HepG2 (cell line): ENCODE measurements around the gene SPANXN3. TPM values are rescaled to one million over a fixed set of nuclear protein-coding genes. Genes with fewer than 3 reads are reported as not detected.

Experiments used
- ATAC-seq: fragments of 200-7000 bp; cut with Tn5 transposase; 3 replicates; pipeline ENCODE4 v1.9.1; 2020; ENCODE audit warnings: mild to moderate bottlenecking, moderate library complexity
- BruUV-seq: library from RNA; stranded (reverse); fragments of 400-500 nt; replicated peaks from 2 replicates; lab custom pipeline; 2021; lab: Mats Ljungman, UMichigan
- CTCF ChIA-PET: fragments of 300-600 bp; formaldehyde crosslinking; extraction: SDS; loops from one replicate; lab custom pipeline; 2021; ENCODE audit warnings: low total read pairs, inconsistent platforms, low intra/inter-chr PET ratio; lab: Yijun Ruan, JAX
- POLR2A ChIA-PET: fragments of 350-600 bp; sonication (Branson Sonifier 250); formaldehyde crosslinking; loops from one replicate; lab custom pipeline; 2020; ENCODE audit warnings: antibody characterized with exemption, inconsistent platforms; lab: Yijun Ruan, JAX
- DNase-seq: peaks from one replicate; pipeline ENCODE4 v3.0.0-alpha.2; 2015; ENCODE audit warnings: low spot score
- FAIRE-seq: peaks from 3 replicates; lab custom pipeline; 2011; peaks lifted over from hg19 to GRCh38; lab: Jason Lieb, UNC
- H2AFZ ChIP-seq: one replicate; pipeline ENCODE4 v1.6.1; 2011; ENCODE audit warnings: low read length, inconsistent platforms
- H3K27ac ChIP-seq: fragments of 300-600 bp; 3 replicates; pipeline ENCODE4 v1.8.0; 2011; ENCODE audit warnings: mixed run types, mild to moderate bottlenecking, mixed read lengths, low read length, inconsistent platforms; ENCODE audit not compliant: insufficient read depth; ENCODE audit errors: extremely low read length
- H3K27me3 ChIP-seq, 2 experiments: fragments of 200-600 bp in 1 of 2; 2 replicates in 1 of 2; 3 replicates in 1 of 2; pipeline versions ENCODE4 v1.6.0 to v1.8.0; 2011; ENCODE audit warnings: low read length in 2 of 2, mild to moderate bottlenecking in 2 of 2, moderate library complexity in 2 of 2, inconsistent platforms in 1 of 2; ENCODE audit not compliant: insufficient read depth in 2 of 2, control insufficient read depth in 1 of 2
- H3K36me3 ChIP-seq, 2 experiments: fragments of 200-600 bp in 1 of 2; replicated peaks in 1 of 2; 2 replicates in 1 of 2; 3 replicates in 1 of 2; pipeline versions ENCODE4 v1.5.1 to v1.8.0; 2011; ENCODE audit warnings: low read length in 2 of 2, inconsistent platforms in 1 of 2; ENCODE audit not compliant: insufficient read depth in 2 of 2, control insufficient read depth in 1 of 2
- H3K4me1 ChIP-seq: 2 replicates; pipeline ENCODE4 v1.5.1; 2012; ENCODE audit warnings: low read length, inconsistent platforms; ENCODE audit not compliant: insufficient read depth
- H3K4me2 ChIP-seq: 2 replicates; pipeline ENCODE4 v1.6.0; 2011; ENCODE audit warnings: low read depth, low read length, inconsistent platforms
- H3K4me3 ChIP-seq, 3 experiments: fragments of 200-600 bp in 1 of 3; sonication (generic), shearing (Covaris generic) in 1 of 3; replicated peaks in 1 of 3; 2 replicates each; pipeline ENCODE4 v1.5.1; 2011 to 2016; ENCODE audit warnings: low read length in 3 of 3, inconsistent platforms in 2 of 3, low read depth in 2 of 3, mild to moderate bottlenecking in 2 of 3, control low read depth in 1 of 3, mixed read lengths in 1 of 3; ENCODE audit not compliant: insufficient read depth in 1 of 3
- H3K79me2 ChIP-seq: one replicate; pipeline ENCODE4 v1.6.1; 2011; ENCODE audit warnings: low read length, inconsistent platforms; ENCODE audit not compliant: insufficient read depth
- H3K9ac ChIP-seq: 2 replicates; pipeline ENCODE4 v1.6.0; 2011; ENCODE audit warnings: mild to moderate bottlenecking, low read depth, low read length, inconsistent platforms; ENCODE audit not compliant: insufficient read depth
- H3K9me3 ChIP-seq: 2 replicates; pipeline ENCODE4 v1.5.1; 2012; ENCODE audit warnings: mild to moderate bottlenecking, low read length
- H4K20me1 ChIP-seq: 2 replicates; pipeline ENCODE4 v1.6.0; 2011; ENCODE audit warnings: inconsistent platforms, mild to moderate bottlenecking, low read length, moderate library complexity; ENCODE audit not compliant: insufficient read depth
- FOSL1 ChIP-seq: sonication (generic); formaldehyde crosslinking; IDR thresholded peaks from 2 replicates; pipeline ENCODE4 v1.9.0; 2021; ENCODE audit warnings: missing genetic modification reagents, borderline replicate concordance
- MAFF ChIP-seq: IDR thresholded peaks from 2 replicates; pipeline ENCODE4 v1.6.1; 2011; ENCODE audit warnings: low read depth, low read length, improper control_type of control experiment
- MAFK ChIP-seq, 2 experiments: IDR thresholded peaks in 1 of 2; conservative IDR thresholded peaks in 1 of 2; 2 replicates each; pipeline ENCODE4 v1.6.1; 2011; ENCODE audit warnings: improper control_type of control experiment in 2 of 2, low read length in 2 of 2
- SPEN ChIP-seq: sonication (generic); formaldehyde crosslinking; IDR thresholded peaks from 2 replicates; pipeline ENCODE4 v1.5.1; 2020; ENCODE audit warnings: low read depth, mild to moderate bottlenecking, missing genetic modification reagents
- ZNF263 ChIP-seq: sonication (generic); formaldehyde crosslinking; IDR thresholded peaks from 2 replicates; pipeline ENCODE4 v1.4.0; 2020; ENCODE audit warnings: missing genetic modification reagents
- ZNF549 ChIP-seq: sonication (generic); formaldehyde crosslinking; IDR thresholded peaks from 2 replicates; pipeline ENCODE4 v1.5.0; 2020; ENCODE audit warnings: missing genetic modification reagents
- ZNF567 ChIP-seq: sonication (generic); formaldehyde crosslinking; IDR thresholded peaks from 2 replicates; pipeline ENCODE4 v1.8.1; 2023; ENCODE audit warnings: mild to moderate bottlenecking, missing genetic modification reagents, borderline replicate concordance
- ZNF737 ChIP-seq: sonication (generic); formaldehyde crosslinking; IDR thresholded peaks from 2 replicates; pipeline ENCODE4 v1.5.0; 2020; ENCODE audit warnings: missing genetic modification reagents, mild to moderate bottlenecking, borderline replicate concordance
- WGBS: methylation state at CpG from one replicate; pipeline ENCODE4 v1.1.6; 2017; ENCODE audit warnings: low lambda C conversion rate; 5-methylcytosine and 5-hydroxymethylcytosine counted together
- in situ Hi-C: cut with HindIII; loops from 2 replicates; pipeline ENCODE4 v1.10.0; 2017; ENCODE audit warnings: low pct_unique_long_range_greater_than_20kb; ENCODE audit not compliant: extremely low pct_ligation_motif_present
- intact Hi-C: fragments of 100-400 bp; cut with micrococcal nuclease; formaldehyde crosslinking; loops from one replicate; pipeline ENCODE4 v1.10.0; 2022; ENCODE audit not compliant: unreplicated experiment
- polyA plus RNA-seq, 8 experiments: library from polyadenylated mRNA; depleted of rRNA in 3 of 8; stranded (reverse) in 7 of 8; unstranded in 1 of 8; fragments of >200 nt; fragmentation: Illumina TruSeq in 4 of 8; extraction: Trizol in 4 of 8; gene quantifications; 2 replicates each; pipeline versions ENCODE4 v1.2.1 to v1.2.3, GENCODE V29; 2011 to 2016; ENCODE audit warnings: low read depth in 4 of 8, missing spikeins in 1 of 8, mixed read lengths in 1 of 8; ENCODE audit not compliant: insufficient read depth in 1 of 8
- total RNA-seq, 5 experiments: library from RNA; depleted of rRNA; stranded (reverse); fragments of >200 nt; fragmentation: Illumina TruSeq; extraction: Trizol; gene quantifications; 2 replicates each; pipeline ENCODE4 v1.2.3, GENCODE V29; 2016; ENCODE audit warnings: low read depth in 1 of 5
- TF ChIP-seq, protein P1 (sequence below): sonication (generic); formaldehyde crosslinking; IDR thresholded peaks from 2 replicates; pipeline ENCODE4 v1.4.0; 2020; ENCODE audit warnings: mild to moderate bottlenecking, low read depth, missing genetic modification reagents

SPANXN3 gene
- total and polyA plus RNA-seq, 2 of the 13 experiments (the other 11 are each of a cell fraction or from before 2014, with no cell fraction given) = not detected

DNA sequence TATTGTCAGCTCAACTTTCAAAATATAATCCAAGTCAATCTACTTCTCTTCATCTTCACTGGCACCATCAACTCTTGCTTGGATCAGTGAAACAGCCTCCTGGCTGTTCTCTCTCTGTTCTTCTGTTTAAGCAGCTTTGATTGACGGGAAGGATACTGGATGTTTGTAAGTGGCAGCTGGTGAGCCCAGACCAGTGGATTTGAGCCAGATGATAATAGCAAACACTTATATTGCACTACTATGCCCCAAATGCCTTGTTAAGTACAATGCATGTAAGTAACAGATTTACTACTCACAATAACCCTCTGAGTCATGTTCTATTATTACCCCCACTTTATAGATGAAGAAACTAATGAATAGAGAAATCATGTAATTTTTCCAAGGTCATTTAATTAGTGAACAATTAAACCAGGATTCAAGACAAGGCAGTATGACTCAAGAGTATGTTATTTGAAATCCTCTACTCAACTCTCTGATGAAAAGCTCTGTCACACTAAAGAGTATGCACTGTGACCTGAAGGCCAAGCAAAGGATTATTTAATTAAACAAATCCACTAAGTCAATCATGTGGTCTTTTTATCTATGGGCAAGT lies 44.8 kb downstream of the SPANXN3 start (continued):
- no peak for TF ChIP-seq ZNF567 (CRISPR knock-in tag)
- TF ChIP-seq, protein P1, sequence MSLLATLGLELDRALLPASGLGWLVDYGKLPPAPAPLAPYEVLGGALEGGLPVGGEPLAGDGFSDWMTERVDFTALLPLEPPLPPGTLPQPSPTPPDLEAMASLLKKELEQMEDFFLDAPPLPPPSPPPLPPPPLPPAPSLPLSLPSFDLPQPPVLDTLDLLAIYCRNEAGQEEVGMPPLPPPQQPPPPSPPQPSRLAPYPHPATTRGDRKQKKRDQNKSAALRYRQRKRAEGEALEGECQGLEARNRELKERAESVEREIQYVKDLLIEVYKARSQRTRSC (CRISPR knock-in tag) = no peak
- no peak for TF ChIP-seq ZNF549 (CRISPR knock-in tag)
- no peak for TF ChIP-seq FOSL1
- no peak for TF ChIP-seq SPEN (CRISPR knock-in tag)
- no peak for TF ChIP-seq ZNF737

DNA sequence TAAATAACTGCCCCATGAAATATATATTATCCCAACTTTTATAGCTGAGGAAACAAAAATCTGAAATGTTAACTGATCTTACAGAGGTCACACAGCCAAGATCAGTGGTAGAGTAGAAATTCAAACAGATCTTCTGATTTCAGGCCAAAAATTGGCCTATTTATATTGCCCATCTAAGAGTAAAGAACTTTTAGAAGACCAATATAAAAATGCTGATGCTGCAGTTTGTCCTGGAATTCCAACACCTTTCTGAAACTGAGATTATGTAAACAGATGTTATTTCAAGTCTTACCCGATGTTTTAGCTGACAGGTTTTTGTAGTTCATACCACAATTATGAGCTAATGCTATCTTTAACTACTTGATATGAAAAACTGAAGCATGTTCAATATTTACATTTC lies 51.1 kb downstream of the SPANXN3 start:
- Histone ChIP-seq H2AFZ (no peak overlapping the region), H3K9ac (no peak overlapping the region), H3K4me2 (no peak overlapping the region), H4K20me1 (no peaks in the 10 kb centered on the region), H3K27me3 (no peaks in the 10 kb centered on the region), H3K4me3 (no peak overlapping the region)
- POLR2A ChIA-PET = no interaction called here
- ATAC-seq (no peak), FAIRE-seq (no peak)
- CTCF ChIA-PET = no interaction called here
- TF ChIP-seq MAFK (conservative IDR thresholded peaks at IDR 0.05 in 1 of 2, IDR thresholded peaks at IDR 0.05 in 1 of 2; ENCODE audit: low read length in 2 of 2) (peak; percentile 74 to 92), MAFF (peak; percentile 87), ZNF263 (CRISPR knock-in tag) (no peak)
- TF ChIP-seq, all 625 proteins: peak for 2
- Histone ChIP-seq H3K9me3 (peaks cover 53% of the 10 kb centered on the region), H3K27ac (no peak overlapping the region), H3K36me3 (no peaks in the 10 kb centered on the region), H3K4me1 (no peaks in the 10 kb centered on the region), H3K79me2 (no peaks in the 10 kb centered on the region)
- no peak for DNase-seq
- 0% methylated on average over 1 of the region's 1 CpG for WGBS
- in situ Hi-C loops (no loop called here), intact Hi-C loops (no loop called here)
- BruUV-seq = no TSS peak
